ENCODE data around the gene NLGN2. TPM values are rescaled to one million over a fixed set of nuclear protein-coding genes. Genes with fewer than 3 reads are reported as not detected.

NLGN2 gene
- total RNA-seq, 1 donor from 2014 or later, result 4.2 TPM

DNA sequence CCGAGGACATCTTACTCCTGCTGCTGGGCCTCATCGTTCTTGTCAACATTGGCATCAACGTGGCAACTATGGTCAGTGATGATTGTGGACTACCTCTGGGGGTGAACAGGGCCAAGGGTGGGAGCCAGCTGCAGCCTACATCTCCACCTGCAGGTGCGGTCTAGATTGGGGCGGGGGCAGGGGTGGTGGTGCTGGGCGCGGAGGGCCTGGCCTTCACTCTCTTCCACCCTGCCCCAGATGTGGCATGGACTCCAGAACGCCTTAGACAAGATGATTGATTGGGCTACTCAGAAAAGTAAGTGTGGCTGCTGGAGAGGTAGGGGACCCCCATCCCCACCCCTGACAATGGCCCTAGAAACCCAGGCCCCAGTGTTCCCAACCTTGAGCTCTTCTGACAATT, 18.1 kb downstream of the NLGN2 start:
- DNase-seq (ENCODE audit: low spot score), result no peak
- H3K27ac Mint-ChIP-seq, result no peak overlapping the region
- H3K27me3 Mint-ChIP-seq (ENCODE audit: low read depth), result no peaks in the 10 kb centered on the region
- no peaks in the 10 kb centered on the region for H3K9me3 Mint-ChIP-seq
- intact Hi-C loops (cut with micrococcal nuclease), result no loop called here
- no peaks in the 10 kb centered on the region for H3K36me3 Mint-ChIP-seq (ENCODE audit: low read depth)
- H3K4me1 Mint-ChIP-seq (ENCODE audit: low read depth), result no peaks in the 10 kb centered on the region
- H3K4me3 Mint-ChIP-seq (ENCODE audit: low read depth), result no peak overlapping the region

DNA sequence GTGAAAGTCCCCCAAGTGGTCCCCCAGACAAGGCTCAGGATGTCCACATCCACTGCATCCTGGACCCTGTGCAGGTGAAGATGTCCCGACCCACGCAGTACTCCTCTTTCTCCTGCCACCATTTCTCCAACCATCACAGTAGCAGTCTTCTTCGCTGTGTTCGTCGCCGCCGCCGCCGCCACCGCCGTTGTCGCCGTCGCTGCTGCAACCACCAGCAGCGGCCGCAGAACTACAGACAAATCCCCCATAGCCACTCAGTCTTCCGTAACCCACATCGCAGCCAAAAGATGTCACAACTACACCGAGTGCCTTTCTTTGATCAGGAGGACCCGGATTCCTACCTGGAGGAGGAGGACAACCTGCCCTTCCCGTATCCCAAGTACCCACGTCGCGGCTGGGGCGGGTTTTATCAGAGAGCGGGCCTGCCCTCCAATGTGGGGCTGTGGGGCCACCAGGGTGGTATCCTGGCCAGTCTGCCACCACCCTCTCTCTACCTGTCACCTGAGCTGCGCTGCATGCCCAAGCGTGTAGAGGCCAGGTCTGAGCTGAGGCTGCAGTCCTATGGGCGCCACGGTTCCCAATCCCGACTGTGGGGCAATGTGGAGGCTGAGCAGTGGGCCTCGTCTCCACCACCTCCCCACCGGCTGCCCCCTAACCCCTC, 18.7 kb downstream of the NLGN2 start:
- Mint-ChIP-seq H3K27me3 (ENCODE audit: low read depth) (no peaks in the 10 kb centered on the region), H3K4me3 (ENCODE audit: low read depth) (no peak overlapping the region), H3K4me1 (ENCODE audit: low read depth) (no peaks in the 10 kb centered on the region), H3K27ac (no peak overlapping the region), H3K9me3 (no peaks in the 10 kb centered on the region), H3K36me3 (ENCODE audit: low read depth) (no peaks in the 10 kb centered on the region)
- intact Hi-C loops (cut with micrococcal nuclease), result no loop called here
- DNase-seq (ENCODE audit: low spot score), result no peak

DNA sequence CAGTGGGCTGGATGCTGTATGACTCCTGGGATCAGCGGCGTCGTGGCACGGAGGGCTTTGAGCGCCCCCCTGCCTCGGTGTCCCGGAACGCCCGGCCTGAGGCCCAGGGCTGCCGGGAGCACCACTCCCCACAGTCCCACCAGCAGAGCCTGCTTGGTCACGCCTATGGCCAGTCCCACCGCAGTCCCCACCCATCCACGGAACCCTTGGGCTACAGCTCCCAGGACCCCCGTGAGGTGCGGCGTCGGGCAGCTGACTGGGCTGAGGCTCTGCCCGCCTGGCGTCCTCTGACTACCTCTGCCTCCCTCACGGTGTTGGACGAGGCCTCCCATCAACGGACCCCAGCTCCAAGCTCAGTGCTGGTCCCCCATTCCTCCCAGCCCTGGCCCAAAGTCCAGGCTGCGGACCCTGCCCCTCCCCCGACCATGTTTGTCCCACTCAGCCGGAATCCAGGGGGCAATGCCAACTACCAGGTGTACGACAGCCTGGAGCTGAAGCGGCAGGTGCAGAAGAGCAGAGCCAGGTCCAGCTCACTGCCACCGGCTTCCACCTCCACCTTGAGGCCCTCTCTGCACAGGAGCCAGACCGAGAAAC, 19.3 kb downstream of the NLGN2 start:
- H3K27me3 Mint-ChIP-seq (ENCODE audit: low read depth), result no peaks in the 10 kb centered on the region
- no peak overlapping the region for H3K27ac Mint-ChIP-seq
- no peaks in the 10 kb centered on the region for H3K36me3 Mint-ChIP-seq (ENCODE audit: low read depth)
- no peak overlapping the region for H3K4me3 Mint-ChIP-seq (ENCODE audit: low read depth)
- intact Hi-C loops (cut with micrococcal nuclease), result no loop called here
- no peak for DNase-seq (ENCODE audit: low spot score)
- no peaks in the 10 kb centered on the region for H3K4me1 Mint-ChIP-seq (ENCODE audit: low read depth)
- no peaks in the 10 kb centered on the region for H3K9me3 Mint-ChIP-seq

DNA sequence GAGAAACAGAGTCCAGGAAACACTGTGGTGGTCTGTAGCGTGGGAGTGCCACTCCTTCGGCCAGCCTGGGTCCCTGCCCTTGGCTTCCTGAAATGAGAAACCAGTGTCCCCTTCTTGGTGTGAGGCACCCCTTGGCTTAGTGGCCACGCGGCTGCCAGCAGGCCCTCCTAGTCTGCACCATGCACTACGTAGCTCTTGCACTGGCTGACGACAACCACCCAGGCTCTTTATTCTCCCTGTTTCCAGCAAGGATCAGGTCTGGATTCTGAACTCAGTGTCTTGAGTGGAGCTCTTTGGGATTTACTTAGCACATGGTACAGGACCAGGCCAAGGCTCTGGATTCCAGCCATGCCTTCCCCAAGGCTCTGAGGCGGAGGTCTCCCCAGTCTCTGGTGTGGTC, 19.9 kb downstream of the NLGN2 start:
- no peak overlapping the region for H3K4me3 Mint-ChIP-seq (ENCODE audit: low read depth)
- no peaks in the 10 kb centered on the region for H3K36me3 Mint-ChIP-seq (ENCODE audit: low read depth)
- no peak overlapping the region for H3K27ac Mint-ChIP-seq
- H3K27me3 Mint-ChIP-seq (ENCODE audit: low read depth), result no peaks in the 10 kb centered on the region
- no peak for DNase-seq (ENCODE audit: low spot score)
- H3K9me3 Mint-ChIP-seq, result no peaks in the 10 kb centered on the region
- intact Hi-C loops (cut with micrococcal nuclease), result no loop called here
- no peaks in the 10 kb centered on the region for H3K4me1 Mint-ChIP-seq (ENCODE audit: low read depth)

DNA sequence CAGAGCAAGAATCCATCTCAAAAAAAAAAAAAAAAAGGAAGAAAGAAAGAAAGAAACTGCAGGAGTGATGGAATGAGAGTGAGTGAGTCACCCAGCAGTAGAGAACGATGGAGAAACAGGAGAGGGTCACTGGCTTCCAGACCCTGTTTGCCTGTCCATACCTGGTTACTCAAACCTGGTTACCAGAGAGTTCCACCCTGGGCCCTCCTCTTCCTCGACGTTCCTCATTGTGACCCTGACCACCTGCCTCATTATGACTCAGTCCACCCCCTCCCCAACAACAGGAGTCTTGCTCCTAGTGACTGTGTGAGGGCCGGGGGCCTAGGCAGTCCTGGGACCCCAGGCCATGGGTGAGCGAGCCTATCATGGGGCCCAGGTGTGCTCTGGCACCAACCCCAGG, 20.9 kb downstream of the NLGN2 start, which contains the start of gene SPEM3:
Gene SPEM3, plus strand, starts transcription at position 301 of the 400 bp plus-strand sequence. Its CDS starts 46 bp downstream, at position 347.
- Mint-ChIP-seq H3K36me3 (ENCODE audit: low read depth) (no peaks in the 10 kb centered on the region), H3K4me1 (ENCODE audit: low read depth) (no peaks in the 10 kb centered on the region), H3K27me3 (ENCODE audit: low read depth) (no peaks in the 10 kb centered on the region), H3K4me3 (ENCODE audit: low read depth) (no peak within 1 kb of the TSS), H3K9me3 (no peaks in the 10 kb centered on the region), H3K27ac (no peak within 1 kb of the TSS)
- DNase-seq (ENCODE audit: low spot score), result no peak
- intact Hi-C loops (cut with micrococcal nuclease), result no loop called here

DNA sequence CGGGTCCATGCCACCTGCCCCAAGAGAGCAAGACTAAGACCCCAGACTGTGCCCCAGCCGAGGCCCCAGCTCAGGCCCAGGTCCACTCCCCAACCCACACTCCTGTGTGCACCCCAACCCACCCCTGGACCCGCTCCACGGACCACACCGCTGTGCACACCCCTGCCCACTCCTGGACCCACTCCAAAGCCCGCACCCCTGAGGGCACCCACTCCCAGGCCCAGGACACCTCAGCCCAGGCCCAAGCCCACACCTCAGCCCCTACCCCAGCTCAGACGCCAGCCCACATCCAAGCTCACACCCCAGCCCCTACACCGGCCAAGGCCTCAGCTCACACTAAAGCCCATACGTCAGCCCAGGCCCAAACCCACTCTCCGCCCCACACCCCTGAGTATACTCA, 22.1 kb downstream of the NLGN2 start:
- intact Hi-C loops (cut with micrococcal nuclease), result no loop called here
- H3K27ac Mint-ChIP-seq, result no peak overlapping the region

DNA sequence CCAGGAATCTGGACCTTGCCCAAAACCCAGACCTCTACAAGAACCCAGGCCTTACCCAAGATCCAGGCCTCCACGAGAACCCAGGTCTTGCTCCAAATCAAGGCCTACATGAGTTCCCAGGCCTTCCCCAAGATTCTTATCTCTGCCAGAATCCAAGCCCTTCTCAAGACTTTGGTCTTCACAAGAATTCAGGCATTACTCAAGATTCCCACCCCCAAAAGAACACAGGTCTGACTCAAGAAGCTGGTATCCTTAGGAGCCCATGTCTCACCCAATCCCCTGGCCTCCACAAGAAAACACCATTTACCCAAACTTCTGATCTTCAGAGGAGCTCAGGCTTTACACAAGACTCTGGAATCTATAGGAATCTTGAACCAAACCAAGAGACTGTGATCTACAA, 23.6 kb downstream of the NLGN2 start:
- Mint-ChIP-seq H3K4me1 (ENCODE audit: low read depth) (peaks cover 6% of the 10 kb centered on the region), H3K27ac (no peak overlapping the region), H3K4me3 (ENCODE audit: low read depth) (no peak overlapping the region), H3K9me3 (no peaks in the 10 kb centered on the region), H3K27me3 (ENCODE audit: low read depth) (no peaks in the 10 kb centered on the region), H3K36me3 (ENCODE audit: low read depth) (no peaks in the 10 kb centered on the region)
- DNase-seq (ENCODE audit: low spot score), result no peak
- intact Hi-C loops (cut with micrococcal nuclease), result no loop called here

More for the DNA sequence above, 22.1 kb downstream of the NLGN2 start:
- H3K27me3 Mint-ChIP-seq (ENCODE audit: low read depth), result no peaks in the 10 kb centered on the region
- no peak overlapping the region for H3K4me3 Mint-ChIP-seq (ENCODE audit: low read depth)
- no peak for DNase-seq (ENCODE audit: low spot score)
- H3K9me3 Mint-ChIP-seq, result no peaks in the 10 kb centered on the region
- H3K4me1 Mint-ChIP-seq (ENCODE audit: low read depth), result no peaks in the 10 kb centered on the region
- no peaks in the 10 kb centered on the region for H3K36me3 Mint-ChIP-seq (ENCODE audit: low read depth)

- H3K4me3 Mint-ChIP-seq (ENCODE audit: low read depth), result no peak overlapping the region
- H3K27ac Mint-ChIP-seq, result no peak overlapping the region
- no peak for DNase-seq (ENCODE audit: low spot score)
- H3K27me3 Mint-ChIP-seq (ENCODE audit: low read depth), result no peaks in the 10 kb centered on the region
- no peaks in the 10 kb centered on the region for H3K9me3 Mint-ChIP-seq
- peaks cover 6% of the 10 kb centered on the region for H3K36me3 Mint-ChIP-seq (ENCODE audit: low read depth)
- H3K4me1 Mint-ChIP-seq (ENCODE audit: low read depth), result peaks cover 12% of the 10 kb centered on the region
- intact Hi-C loops (cut with micrococcal nuclease), result no loop called here
These were observed 24.7 kb downstream of the NLGN2 start for GRCh38 chr17:7432296-7432695.

- Mint-ChIP-seq H3K4me1 (ENCODE audit: low read depth) (peaks cover 30% of the 10 kb centered on the region), H3K4me3 (ENCODE audit: low read depth) (peak overlapping the region; percentile 85), H3K27ac (peak overlapping the region; percentile 95), H3K27me3 (ENCODE audit: low read depth) (peaks cover 13% of the 10 kb centered on the region), H3K36me3 (ENCODE audit: low read depth) (peaks cover 19% of the 10 kb centered on the region), H3K9me3 (no peaks in the 10 kb centered on the region)
- peak; percentile 73 for DNase-seq (ENCODE audit: low spot score)
- intact Hi-C loops (cut with micrococcal nuclease), result loop anchor here (1.0 to 5.0 kb wide), 7 partner anchors 19 to 621 kb away; partner anchors contain the start of genes EIF5A, POLR2A, SENP3 and TMEM256
These were observed 28.3 kb downstream of the NLGN2 start for GRCh38 chr17:7435676-7436555.

DNA sequence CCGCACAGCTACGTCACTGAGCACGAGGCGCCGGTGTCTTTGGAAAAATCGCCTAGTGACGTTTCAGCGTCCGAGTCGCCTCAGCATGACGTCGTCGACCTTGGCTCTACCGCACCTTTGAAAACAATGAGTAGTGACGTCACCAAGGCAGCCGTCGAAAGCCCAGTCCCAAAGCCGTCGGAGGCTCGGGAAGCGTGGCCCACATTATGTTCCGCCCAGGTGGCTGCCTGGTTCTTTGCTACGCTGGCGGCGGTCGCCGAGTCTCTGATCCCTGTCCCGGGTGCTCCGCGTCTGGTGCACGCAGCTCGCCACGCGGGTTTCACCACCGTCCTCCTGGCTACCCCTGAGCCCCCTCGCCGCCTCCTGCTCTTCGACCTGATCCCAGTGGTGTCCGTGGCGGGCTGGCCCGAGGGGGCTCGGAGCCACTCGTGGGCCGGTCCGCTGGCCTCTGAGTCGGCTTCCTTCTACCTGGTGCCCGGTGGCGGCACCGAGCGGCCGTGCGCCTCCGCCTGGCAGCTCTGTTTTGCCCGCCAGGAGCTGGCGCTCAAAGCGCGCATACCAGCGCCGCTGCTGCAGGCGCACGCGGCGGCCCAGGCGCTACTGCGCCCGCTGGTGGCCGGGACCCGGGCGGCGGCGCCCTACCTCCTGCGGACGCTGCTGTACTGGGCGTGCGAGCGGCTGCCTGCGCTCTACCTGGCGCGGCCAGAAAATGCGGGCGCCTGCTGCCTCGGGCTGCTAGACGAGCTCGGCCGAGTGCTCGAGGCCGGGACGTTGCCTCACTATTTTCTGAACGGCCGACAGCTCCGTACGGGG, 29.1 kb downstream of the NLGN2 start:
- peak; percentile 80 for DNase-seq (ENCODE audit: low spot score)
- H3K27ac Mint-ChIP-seq, result peak overlapping the region; percentile 95
- peak overlapping the region; percentile 85 for H3K4me3 Mint-ChIP-seq (ENCODE audit: low read depth)
- intact Hi-C loops (cut with micrococcal nuclease), result loop anchor here (1.0 to 5.0 kb wide), 4 partner anchors 80 to 621 kb away; partner anchors contain the start of genes EIF5A and SENP3
- H3K4me1 Mint-ChIP-seq (ENCODE audit: low read depth), result peaks cover 30% of the 10 kb centered on the region
- peaks cover 22% of the 10 kb centered on the region for H3K36me3 Mint-ChIP-seq (ENCODE audit: low read depth)
- H3K9me3 Mint-ChIP-seq, result no peaks in the 10 kb centered on the region
- H3K27me3 Mint-ChIP-seq (ENCODE audit: low read depth), result peaks cover 20% of the 10 kb centered on the region

- peaks cover 30% of the 10 kb centered on the region for H3K4me1 Mint-ChIP-seq (ENCODE audit: low read depth)
- H3K27me3 Mint-ChIP-seq (ENCODE audit: low read depth), result peaks cover 24% of the 10 kb centered on the region
- H3K27ac Mint-ChIP-seq, result no peak overlapping the region
- H3K36me3 Mint-ChIP-seq (ENCODE audit: low read depth), result peaks cover 26% of the 10 kb centered on the region
- peak; percentile 21 for DNase-seq (ENCODE audit: low spot score)
- no peaks in the 10 kb centered on the region for H3K9me3 Mint-ChIP-seq
- intact Hi-C loops (cut with micrococcal nuclease), result loop anchor here (1.0 to 5.0 kb wide), 4 partner anchors 81 to 620 kb away; partner anchors contain the start of genes EIF5A and SENP3
- peak overlapping the region; percentile 85 for H3K4me3 Mint-ChIP-seq (ENCODE audit: low read depth)
These were observed 29.8 kb downstream of the NLGN2 start for GRCh38 chr17:7437369-7437863.

All from activated T-helper 2 cell treated with anti-CD3 and anti-CD28 coated beads, Interferon-gamma antibody, Interleukin-2, Interleukin-4, amounts not matched to agents 10 μg/mL and 5 μg/mL and 100 μg/mL, durations not matched to agents 14 hours and 24 hours and 36 hours (primary cell).